Loucy (cell line): ENCODE results near the gene SMTNL2.

Experiments
- CTCF ChIP-seq: fragments of 200-600 bp; sonication (generic); conservative IDR thresholded peaks from 2 replicates; pipeline ENCODE4 v1.5.1; 2014; ENCODE audit warnings: mild to moderate bottlenecking, antibody characterized with exemption, low read length
- EZH2phosphoT487 ChIP-seq: fragments of 200-600 bp; IDR thresholded peaks from 2 replicates; pipeline ENCODE4 v1.6.1; 2018; ENCODE audit warnings: antibody characterized with exemption, mild to moderate bottlenecking, moderate library complexity, borderline replicate concordance

DNA sequence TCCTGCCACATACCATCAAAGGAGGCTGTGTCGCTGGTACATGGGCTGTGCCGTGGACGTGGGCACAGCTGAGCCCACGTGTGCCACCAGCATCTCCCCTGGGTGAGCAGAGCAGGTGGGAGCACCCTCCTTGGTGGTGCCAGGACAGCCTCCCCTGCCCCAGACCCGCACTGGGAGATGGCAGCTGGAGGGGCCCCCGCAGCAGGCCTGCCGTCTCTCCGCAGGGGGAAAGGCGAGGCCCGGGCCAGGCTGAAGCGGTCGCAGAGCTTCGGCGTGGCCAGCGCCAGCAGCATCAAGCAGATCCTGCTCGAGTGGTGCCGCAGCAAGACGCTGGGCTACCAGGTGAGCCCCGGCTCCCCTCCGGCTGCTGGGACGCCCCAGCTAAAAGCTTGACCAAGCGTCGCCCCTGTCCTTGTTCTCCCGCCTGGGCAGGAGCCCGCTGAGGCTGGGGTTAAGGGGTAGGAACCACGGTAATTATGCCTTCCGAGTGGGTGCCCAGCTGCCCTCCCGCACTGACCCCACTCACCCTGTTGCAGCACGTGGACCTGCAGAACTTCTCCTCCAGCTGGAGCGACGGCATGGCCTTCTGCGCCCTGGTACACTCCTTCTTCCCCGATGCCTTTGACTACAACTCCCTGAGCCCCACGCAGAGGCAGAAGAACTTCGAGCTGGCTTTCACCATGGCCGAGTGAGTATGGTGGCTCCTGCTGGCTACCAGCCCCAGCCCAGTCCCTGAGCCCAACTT, 12.5 kb downstream of the SMTNL2 start:
- TF ChIP-seq CTCF = no peak
- TF ChIP-seq EZH2phosphoT487 = no peak
